Measurements from ENCODE around the gene PITHD1.

DNA sequence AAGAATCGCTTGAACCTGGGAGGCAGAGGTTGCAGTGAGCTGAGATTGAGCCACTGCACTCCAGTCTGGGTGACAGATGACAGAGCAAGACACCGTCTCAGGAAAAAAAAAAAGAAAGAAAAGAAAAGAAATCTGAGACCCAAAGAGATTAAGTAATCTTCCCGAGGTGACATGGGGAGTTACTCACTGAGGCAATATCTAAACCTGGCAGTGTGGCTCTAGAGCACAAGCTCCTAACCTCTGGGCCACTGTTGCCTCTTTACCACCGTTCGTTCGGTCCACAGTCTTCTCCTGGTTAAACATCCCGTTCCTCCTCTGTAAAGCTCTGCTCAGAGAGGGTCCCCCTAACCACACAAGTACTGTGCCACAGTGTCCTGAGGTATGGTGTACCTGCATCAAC, 45.5 kb downstream of the PITHD1 start:
- TF ChIP-seq, protein P1, sequence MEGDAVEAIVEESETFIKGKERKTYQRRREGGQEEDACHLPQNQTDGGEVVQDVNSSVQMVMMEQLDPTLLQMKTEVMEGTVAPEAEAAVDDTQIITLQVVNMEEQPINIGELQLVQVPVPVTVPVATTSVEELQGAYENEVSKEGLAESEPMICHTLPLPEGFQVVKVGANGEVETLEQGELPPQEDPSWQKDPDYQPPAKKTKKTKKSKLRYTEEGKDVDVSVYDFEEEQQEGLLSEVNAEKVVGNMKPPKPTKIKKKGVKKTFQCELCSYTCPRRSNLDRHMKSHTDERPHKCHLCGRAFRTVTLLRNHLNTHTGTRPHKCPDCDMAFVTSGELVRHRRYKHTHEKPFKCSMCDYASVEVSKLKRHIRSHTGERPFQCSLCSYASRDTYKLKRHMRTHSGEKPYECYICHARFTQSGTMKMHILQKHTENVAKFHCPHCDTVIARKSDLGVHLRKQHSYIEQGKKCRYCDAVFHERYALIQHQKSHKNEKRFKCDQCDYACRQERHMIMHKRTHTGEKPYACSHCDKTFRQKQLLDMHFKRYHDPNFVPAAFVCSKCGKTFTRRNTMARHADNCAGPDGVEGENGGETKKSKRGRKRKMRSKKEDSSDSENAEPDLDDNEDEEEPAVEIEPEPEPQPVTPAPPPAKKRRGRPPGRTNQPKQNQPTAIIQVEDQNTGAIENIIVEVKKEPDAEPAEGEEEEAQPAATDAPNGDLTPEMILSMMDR (IDR thresholded peaks at IDR 0.05; ENCODE audit: low read depth, low read length, poor library complexity, severe bottlenecking) = no peak
- no peak for TF ChIP-seq EZH2phosphoT487 (IDR thresholded peaks at IDR 0.05; ENCODE audit: borderline replicate concordance, low read length)
